ENCODE measurements around the gene HOXA4. TPM values are rescaled to one million over a fixed set of nuclear protein-coding genes. Genes with fewer than 3 reads are reported as not detected.

HOXA4 gene
- total RNA-seq, 2 donors from 2014 or later, result 0.59 to 1.2 TPM

GRCh38 chr7:27162561-27163287 lies 32.2 kb upstream of the HOXA4 start:
- no peak overlapping the region for H3K4me3 ChIP-seq

GRCh38 chr7:27161721-27162560 lies 31.4 kb upstream of the HOXA4 start:
- no peak overlapping the region for H3K27ac ChIP-seq
- no peak for TF ChIP-seq CTCF (IDR thresholded peaks at IDR 0.05)
- H3K36me3 ChIP-seq, result no peaks in the 10 kb centered on the region
- H3K4me1 ChIP-seq, result peaks cover 0 to 51% of the 10 kb centered on the region in 2 donors
- peaks cover 57 to 82% of the 10 kb centered on the region in 2 donors for H3K27me3 ChIP-seq
- no peak overlapping the region for H3K4me3 ChIP-seq
- no peaks in the 10 kb centered on the region for H3K9me3 ChIP-seq
- no peak for DNase-seq (ENCODE audit: low spot score)

More at GRCh38 chr7:27162561-27163287, 32.2 kb upstream of the HOXA4 start:
- no peak for TF ChIP-seq CTCF (IDR thresholded peaks at IDR 0.05)
- DNase-seq (ENCODE audit: low spot score), result no peak
- Histone ChIP-seq H3K36me3 (no peaks in the 10 kb centered on the region), H3K27me3 (peaks cover 59 to 88% of the 10 kb centered on the region in 2 donors), H3K4me1 (peaks cover 0 to 53% of the 10 kb centered on the region in 2 donors), H3K27ac (no peak overlapping the region), H3K9me3 (no peaks in the 10 kb centered on the region)

GRCh38 chr7:27161214-27161720 lies 30.7 kb upstream of the HOXA4 start:
- H3K36me3 ChIP-seq, result no peaks in the 10 kb centered on the region
- H3K27me3 ChIP-seq, result peaks cover 56 to 82% of the 10 kb centered on the region in 2 donors
- no peak for DNase-seq (ENCODE audit: low spot score)
- peak overlapping the region; percentile 38 to 60 for H3K4me3 ChIP-seq
- no peaks in the 10 kb centered on the region for H3K9me3 ChIP-seq
- H3K4me1 ChIP-seq, result peaks cover 0 to 50% of the 10 kb centered on the region in 2 donors
- H3K27ac ChIP-seq, result no peak overlapping the region
- TF ChIP-seq CTCF (IDR thresholded peaks at IDR 0.05), result peak; percentile 2 to 24

GRCh38 chr7:27160546-27161213 lies 30.1 kb upstream of the HOXA4 start:
- peaks cover 56 to 82% of the 10 kb centered on the region in 2 donors for H3K27me3 ChIP-seq
- H3K36me3 ChIP-seq, result no peaks in the 10 kb centered on the region
- peak overlapping the region; percentile 38 to 60 for H3K4me3 ChIP-seq
- H3K27ac ChIP-seq, result no peak overlapping the region
- H3K9me3 ChIP-seq, result no peaks in the 10 kb centered on the region
- H3K4me1 ChIP-seq, result peaks cover 0 to 52% of the 10 kb centered on the region in 2 donors
- TF ChIP-seq CTCF (IDR thresholded peaks at IDR 0.05), result peak; percentile 100
- DNase-seq (ENCODE audit: low spot score), result peak; percentile 89

- no peak for DNase-seq (ENCODE audit: low spot score)
- Histone ChIP-seq H3K9me3 (no peaks in the 10 kb centered on the region), H3K4me3 (peak overlapping the region; percentile 38 to 60), H3K27ac (no peak overlapping the region), H3K36me3 (no peaks in the 10 kb centered on the region), H3K4me1 (peaks cover 0 to 53% of the 10 kb centered on the region in 2 donors), H3K27me3 (peaks cover 56 to 82% of the 10 kb centered on the region in 2 donors)
- TF ChIP-seq CTCF (IDR thresholded peaks at IDR 0.05), result no peak
Observed at GRCh38 chr7:27160145-27160545, 29.6 kb upstream of the HOXA4 start.
